HG02973 (cell line): ENCODE data around the gene DBI.
A peak's percentile ranks its signal among the peaks of the same experiment; 100 is the strongest.

Experiments used
- ATAC-seq: cut with Tn5 transposase; IDR thresholded peaks from one replicate; pipeline ENCODE4 v1.9.1; 2021; ENCODE audit warnings: moderate library complexity; ENCODE audit not compliant: unreplicated experiment

The DBI gene

DNA sequence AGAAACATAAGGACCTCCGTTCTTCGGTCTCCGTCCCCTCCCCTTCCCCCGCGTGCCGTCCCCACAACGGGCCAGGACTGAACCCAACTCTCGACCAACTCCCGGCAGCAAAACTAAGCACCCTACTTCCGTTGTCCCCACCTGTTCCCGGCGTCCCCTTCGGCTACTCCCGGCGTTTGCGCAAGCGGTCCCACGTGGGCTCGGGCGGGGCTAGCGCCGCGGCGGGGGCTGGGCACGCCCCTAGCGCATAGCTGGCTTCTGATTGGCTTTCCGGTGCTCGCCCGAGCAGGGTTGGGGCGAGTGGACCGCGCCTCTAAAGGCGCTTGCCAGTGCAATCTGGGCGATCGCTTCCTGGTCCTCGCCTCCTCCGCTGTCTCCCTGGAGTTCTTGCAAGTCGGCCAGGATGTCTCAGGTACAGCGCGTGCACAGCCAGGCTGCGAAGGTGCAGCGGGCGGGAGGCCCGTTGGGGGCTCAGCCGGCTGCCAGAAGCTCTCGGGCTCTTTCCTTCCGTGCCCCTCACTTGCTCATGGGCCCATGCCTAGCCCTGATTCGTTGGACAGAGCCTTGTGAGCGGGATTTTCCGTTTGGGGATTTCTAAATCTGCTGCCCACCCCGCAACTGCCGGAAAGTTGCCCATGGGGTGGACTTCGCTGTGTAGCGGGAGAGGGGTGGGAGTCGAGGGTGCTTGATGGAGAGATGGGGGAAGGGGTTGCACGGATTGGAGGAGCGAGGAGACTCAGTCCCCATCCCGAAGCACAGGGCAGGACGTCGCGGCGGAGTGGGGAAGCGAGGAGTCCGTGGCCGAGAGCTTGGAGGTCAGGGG lies at the start of gene DBI, which contains the start of gene C2orf76:
Gene DBI, plus strand, starts transcription at position 329 of the 823 bp plus-strand sequence. Its CDS starts 75 bp downstream, at position 404.
Gene C2orf76, minus strand, starts transcription at position 186 of the 823 bp plus-strand sequence. CDS start 26,875 bp downstream, outside the sequence.
- peak; percentile 94 for ATAC-seq

GRCh38 chr2:119317554-119317953 lies 49.2 kb upstream of the DBI start:
- no peak for ATAC-seq

GRCh38 chr2:119319593-119319992 lies 47.2 kb upstream of the DBI start:
- no peak for ATAC-seq

- ATAC-seq: no peak
Observed at GRCh38 chr2:119323459-119323858, 43.3 kb upstream of the DBI start.

DNA sequence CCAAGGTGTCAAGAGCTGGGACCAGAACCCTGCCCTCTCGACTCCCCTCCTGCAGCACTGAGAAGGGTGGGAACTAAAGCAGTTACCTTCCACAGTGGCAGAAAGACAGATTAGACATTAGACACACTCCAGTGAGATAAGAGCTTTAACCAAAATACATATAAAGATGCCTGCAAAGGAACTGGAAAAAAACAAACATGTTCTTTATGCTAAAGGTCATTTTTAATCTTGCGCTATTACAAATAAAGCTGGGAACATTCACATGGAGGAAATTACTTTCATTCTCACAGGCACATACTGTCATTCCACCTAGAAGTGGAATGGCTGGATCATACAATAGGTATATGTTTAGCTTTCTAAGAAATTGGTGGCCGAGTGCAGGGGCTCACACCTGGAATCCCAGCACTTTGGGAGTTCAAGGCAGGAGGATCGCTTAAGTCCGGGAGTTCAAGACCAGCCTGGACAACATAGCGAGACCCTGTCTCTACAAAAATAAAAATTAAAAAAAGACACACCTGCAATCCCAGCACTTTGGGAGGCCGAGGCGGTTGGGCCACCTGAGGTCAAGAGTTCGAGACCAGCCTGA lies 42.0 kb upstream of the DBI start:
- no peak for ATAC-seq

GRCh38 chr2:119326938-119327337 lies 39.8 kb upstream of the DBI start:
- no peak for ATAC-seq

GRCh38 chr2:119327431-119327830 lies 39.3 kb upstream of the DBI start:
- ATAC-seq: no peak

- ATAC-seq: no peak
Observed at GRCh38 chr2:119332953-119333352, 33.8 kb upstream of the DBI start.

GRCh38 chr2:119333360-119333759 lies 33.4 kb upstream of the DBI start:
- no peak for ATAC-seq

DNA sequence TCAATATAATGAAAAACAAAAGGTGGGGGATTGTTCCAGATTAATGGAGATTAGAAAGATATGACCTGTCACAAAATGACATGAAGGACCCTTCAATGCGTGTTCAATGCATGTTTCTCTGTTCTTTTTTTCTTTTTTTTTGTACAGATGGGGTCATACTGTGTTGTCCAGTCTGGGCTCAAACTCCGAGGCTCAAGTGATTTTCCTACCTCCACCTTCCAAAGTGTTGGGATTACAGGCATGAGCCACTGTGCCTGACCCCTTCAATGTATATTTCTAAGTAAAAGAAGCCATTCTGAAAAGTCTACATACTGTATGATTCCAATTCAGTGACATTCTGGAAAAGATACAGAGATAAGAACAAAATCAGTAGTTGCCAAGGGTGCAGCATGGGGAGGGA lies 32.9 kb upstream of the DBI start:
- ATAC-seq: no peak

GRCh38 chr2:119337749-119338148 lies 29.0 kb upstream of the DBI start:
- ATAC-seq: no peak

DNA sequence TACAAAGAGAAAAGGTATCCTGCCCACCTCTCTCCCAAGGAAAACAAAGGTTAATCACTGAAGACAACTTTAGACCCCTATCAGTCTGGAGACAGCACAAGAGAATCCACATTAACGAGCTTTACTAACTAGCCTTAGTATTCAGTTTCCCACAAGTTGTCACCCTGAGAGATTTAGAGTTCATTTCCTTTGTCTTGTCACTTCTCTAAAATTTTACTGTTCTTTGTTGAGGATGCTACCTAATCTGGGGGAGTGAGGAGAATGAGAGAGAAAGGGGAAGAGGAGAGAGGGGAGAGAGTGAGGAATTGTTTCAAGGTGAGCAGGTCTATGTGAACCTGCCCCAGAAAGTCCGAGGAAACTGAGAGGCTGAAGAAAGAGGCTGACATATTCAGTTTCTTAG lies 28.5 kb upstream of the DBI start:
- no peak for ATAC-seq

DNA sequence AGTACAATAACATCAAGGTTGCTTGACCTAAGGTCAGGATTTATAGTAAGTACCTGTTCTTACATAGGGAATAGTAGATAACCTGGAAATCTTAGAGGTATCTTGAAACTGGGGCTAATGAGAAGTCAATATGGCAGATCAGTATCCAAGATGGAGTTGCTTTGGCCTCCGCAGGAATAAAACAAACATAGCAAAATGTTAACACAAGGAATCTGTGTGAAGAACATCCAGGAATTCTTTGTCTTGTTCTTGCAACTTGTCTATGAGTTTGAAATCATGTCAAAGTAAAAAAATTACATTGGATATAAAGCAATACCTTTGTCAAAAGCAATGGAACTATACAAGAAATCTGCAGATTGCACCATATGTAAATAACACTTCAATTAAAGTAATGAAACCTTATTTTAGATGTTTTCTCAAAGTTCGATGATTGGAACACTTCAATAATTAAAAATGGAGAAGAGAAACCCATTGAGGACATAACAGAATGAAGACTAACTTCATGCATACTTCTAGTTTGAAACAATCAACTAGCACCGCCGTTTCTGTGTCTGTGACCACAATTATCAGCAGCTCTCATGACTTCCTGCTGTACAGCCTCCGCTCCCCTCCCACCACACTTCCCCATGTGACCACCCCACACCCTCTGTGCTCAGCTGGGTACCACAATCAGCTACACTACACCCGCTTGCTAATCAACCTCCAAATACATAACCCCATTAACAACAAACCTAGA lies 27.8 kb upstream of the DBI start:
- peak; percentile 97 for ATAC-seq

GRCh38 chr2:119339562-119339923 lies 27.2 kb upstream of the DBI start:
- no peak for ATAC-seq

DNA sequence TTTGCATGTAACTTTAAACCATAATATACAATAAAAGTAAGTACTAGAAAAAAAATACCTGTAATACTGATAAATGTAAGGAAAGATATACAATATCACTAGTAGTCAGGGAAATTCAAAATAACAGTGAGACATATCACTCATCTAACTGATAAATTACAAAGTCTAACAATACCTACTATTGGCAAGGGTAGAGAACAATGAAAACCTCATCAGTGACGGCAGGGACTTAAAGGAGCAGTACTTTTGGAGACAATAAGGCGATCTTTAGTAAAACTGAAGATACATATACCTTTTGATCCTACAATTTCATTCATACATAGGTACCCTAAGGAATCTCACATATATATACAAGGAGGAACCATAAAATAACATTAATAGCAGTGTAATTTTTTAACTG lies 25.1 kb upstream of the DBI start:
- no peak for ATAC-seq

DNA sequence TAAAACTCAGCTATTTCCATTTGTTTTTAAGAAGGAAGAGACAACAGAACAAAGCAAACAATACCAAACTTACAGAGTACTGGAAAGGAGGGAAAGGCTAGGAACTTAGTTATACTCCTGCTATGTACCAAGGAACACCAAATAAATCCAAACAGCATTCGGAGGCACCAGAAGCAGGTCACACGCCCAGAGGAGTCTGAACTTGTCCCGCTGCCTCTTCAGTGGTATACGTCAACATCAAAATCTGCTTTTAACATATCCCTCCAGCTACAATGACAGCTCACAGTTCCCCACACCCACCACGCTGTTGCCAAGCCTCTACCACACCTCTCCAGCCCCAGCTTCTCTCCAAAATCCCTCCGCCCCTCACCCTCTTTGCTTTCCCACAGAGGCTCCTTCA lies 17.5 kb upstream of the DBI start:
- no peak for ATAC-seq

- no peak for ATAC-seq
Observed at GRCh38 chr2:119350311-119350998, 16.3 kb upstream of the DBI start.

- peak; percentile 97 for ATAC-seq
Observed at GRCh38 chr2:119352357-119352756, 14.4 kb upstream of the DBI start.

DNA sequence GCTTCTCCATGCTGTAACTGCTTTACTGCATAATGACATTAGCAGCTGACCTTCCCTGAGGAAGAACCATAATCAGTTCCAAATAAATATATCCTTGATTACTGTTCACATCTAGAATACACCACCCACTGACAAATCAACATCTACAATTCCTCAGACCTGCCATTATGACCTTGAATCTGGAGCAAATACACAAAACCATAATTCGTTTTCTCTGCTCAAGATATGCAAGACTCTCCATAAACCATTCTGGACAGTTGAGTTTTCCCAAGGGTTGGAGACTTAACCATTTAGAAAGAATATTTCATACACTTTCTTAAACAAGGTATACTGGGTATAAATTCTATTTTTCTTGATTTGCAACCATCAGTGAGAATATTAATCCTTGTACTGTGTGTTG lies 11.9 kb upstream of the DBI start:
- no peak for ATAC-seq

DNA sequence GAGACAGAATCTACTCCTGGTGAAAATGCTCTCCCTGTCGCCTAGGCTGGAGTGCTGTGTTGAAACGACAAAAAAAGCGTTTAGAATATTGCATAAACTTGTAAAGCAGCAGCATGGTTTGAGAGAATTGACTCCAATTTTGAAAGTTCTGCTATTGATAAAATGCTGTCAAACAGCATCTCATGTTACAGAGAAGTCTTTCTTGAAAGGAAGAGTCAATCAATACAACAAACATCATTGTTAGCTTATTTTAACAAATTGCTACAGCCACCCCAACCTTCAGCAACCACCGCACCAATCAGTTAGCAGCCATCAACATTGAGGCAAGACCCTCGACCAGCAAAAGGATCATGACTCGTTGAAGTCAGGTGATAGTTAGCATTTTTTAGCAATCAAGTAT lies 7.0 kb upstream of the DBI start:
- no peak for ATAC-seq

- ATAC-seq: no peak
Observed at GRCh38 chr2:119360423-119360966, 6.3 kb upstream of the DBI start.
